GM21528 (cell line): Measurements from ENCODE around the gene HS6ST3.

ENCODE experiments used
- ATAC-seq: cut with Tn5 transposase; IDR thresholded peaks from one replicate; pipeline ENCODE4 v1.9.1; 2021; ENCODE audit warnings: mild to moderate bottlenecking, moderate library complexity; ENCODE audit not compliant: unreplicated experiment, low FRiP score

HS6ST3 gene

DNA sequence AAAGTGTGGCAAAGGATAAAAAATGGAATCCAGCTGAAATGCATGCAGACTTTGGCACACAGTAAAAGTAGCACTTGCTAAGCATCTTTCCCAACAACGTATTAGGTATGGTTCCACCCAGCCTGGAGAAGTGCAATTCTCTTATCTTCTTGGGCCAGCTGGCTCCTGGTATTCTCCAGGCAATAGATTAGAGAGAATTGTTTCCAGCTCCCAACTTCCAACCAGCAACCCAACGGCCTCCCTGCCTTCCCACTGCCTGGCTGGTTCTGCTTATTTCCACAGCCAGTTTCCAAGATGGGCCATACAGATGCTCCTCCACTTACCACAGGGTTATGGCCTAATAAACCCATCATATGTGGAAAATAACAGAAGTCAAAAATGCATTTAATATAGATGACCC is 771.0 kb downstream of the HS6ST3 start:
- no peak for ATAC-seq

DNA sequence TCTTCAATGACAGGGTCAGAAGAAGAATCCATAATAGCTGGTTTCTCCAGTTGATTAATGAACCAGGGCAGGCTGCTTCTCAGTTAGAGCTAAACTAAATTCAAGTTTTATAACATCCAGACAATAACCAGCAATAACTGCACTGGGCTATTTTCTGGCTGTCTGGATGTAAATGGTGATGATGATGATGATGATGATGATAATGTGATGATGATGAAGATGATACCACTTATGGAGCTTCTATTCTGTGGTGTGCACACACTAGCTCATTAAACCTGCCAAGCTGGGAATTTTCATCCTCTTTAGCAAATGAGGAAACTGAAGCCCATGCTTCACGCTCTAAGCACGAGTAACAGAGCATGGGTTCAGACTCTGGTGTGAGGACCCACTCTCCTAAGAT is 772.2 kb downstream of the HS6ST3 start:
- ATAC-seq: no peak

DNA sequence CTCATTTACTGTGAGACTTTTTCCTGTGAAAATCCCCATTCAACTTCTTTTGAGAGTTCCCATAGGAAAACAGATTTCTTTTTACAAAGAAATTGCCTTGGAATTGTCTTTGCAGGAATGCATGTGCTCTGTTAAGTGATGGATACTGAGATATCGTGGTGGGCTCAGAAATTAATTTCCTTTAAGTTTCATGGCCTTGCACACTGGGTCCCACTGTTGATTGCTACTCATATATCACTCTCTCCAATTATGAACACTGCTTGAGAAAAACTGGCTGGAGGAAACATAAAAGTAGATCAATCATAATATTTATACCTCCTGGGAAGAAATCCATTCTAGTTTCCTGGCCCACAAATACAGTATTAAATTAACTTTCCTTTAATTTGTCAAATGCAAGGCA is 773.1 kb downstream of the HS6ST3 start:
- no peak for ATAC-seq

DNA sequence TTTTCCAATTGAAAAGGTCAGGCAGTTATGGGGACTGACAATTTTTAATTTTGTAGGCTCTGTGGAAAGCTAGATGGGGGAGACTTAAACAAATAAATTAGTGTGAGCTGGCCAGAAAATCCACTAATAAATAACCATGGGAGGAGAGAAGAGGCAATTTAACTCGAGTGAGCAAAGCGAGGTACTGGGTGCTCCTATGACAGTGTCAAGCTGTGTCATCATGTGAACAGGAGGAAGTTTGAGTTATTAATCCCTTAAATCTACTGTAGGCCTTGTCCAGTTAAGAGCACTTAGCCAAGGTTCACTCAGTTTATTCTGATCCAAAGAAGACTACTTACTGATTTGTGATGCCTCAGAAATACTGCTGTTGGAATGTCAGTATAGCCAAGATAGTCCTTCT is 781.6 kb downstream of the HS6ST3 start:
- no peak for ATAC-seq

DNA sequence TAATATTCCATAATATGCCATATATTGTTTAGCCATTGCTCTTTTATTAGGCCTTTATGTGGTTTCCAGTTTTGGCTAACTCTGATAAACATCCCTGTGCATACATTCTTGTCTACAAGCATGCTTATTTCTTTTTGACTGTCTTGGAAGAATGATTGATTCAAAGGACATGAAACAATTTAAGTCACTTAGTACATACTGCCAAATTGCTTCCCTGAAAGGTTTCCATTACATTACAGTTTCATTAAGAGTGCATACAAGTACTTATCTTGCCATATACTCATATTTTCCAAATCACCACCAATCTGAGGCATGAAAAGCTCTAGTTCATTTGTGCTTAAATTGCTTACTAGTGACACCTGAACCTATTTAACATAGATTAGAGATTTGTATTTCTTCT is 790.5 kb downstream of the HS6ST3 start:
- no peak for ATAC-seq
